GM18867 (cell line): ENCODE data around the gene XRCC1.

ENCODE experiments used
- ATAC-seq: cut with Tn5 transposase; IDR thresholded peaks from one replicate; pipeline ENCODE4 v1.9.1; 2021; ENCODE audit warnings: mild to moderate bottlenecking, moderate library complexity; ENCODE audit not compliant: unreplicated experiment

XRCC1 gene, protein sequence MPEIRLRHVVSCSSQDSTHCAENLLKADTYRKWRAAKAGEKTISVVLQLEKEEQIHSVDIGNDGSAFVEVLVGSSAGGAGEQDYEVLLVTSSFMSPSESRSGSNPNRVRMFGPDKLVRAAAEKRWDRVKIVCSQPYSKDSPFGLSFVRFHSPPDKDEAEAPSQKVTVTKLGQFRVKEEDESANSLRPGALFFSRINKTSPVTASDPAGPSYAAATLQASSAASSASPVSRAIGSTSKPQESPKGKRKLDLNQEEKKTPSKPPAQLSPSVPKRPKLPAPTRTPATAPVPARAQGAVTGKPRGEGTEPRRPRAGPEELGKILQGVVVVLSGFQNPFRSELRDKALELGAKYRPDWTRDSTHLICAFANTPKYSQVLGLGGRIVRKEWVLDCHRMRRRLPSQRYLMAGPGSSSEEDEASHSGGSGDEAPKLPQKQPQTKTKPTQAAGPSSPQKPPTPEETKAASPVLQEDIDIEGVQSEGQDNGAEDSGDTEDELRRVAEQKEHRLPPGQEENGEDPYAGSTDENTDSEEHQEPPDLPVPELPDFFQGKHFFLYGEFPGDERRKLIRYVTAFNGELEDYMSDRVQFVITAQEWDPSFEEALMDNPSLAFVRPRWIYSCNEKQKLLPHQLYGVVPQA

DNA sequence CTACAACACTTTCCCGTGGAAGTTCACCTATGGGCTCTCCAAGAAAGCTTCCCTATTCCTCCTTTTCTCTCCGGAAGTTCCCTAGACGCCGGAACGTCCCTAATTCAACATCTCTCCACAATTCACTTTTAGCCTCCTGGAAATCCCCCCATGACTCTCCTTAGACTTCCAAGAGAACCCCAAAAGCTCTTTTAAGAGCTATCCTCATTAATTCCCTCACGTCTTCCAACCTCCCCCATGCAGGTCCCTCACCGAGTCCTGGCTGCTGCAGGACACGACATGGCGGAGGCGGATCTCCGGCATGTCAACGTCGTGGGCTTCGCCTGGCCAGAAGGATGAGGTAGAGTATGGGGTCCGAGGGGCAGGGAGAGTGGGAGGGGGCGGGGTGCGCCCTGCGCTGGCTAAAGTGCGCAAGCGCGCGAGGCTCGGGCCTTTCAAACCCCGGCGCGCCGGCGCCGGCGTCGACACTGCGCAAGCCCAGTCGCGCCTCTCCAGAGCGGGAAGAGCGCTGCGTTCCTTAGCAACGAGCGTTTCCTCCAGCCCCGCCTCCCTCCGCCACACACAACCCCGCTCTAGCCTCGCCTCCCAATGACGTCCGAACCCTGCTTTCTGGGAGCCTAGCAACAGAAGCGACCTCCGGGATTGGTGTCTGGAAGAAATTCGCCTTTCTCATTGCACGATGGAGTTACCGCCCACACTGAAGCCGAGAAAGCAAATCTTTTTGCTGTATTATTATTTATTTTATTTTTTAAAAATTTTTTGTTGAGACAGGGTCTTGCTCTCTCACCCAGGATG is at the start of gene XRCC1, which contains the start of gene PINLYP:
Gene XRCC1, minus strand, starts transcription at position 372 of the 795 bp plus-strand sequence. Its CDS starts 69 bp downstream, at position 303.
Gene PINLYP, plus strand, starts transcription at position 646 of the 795 bp plus-strand sequence. CDS start 1,391 bp downstream, outside the sequence.
- ATAC-seq = peak; percentile 95

DNA sequence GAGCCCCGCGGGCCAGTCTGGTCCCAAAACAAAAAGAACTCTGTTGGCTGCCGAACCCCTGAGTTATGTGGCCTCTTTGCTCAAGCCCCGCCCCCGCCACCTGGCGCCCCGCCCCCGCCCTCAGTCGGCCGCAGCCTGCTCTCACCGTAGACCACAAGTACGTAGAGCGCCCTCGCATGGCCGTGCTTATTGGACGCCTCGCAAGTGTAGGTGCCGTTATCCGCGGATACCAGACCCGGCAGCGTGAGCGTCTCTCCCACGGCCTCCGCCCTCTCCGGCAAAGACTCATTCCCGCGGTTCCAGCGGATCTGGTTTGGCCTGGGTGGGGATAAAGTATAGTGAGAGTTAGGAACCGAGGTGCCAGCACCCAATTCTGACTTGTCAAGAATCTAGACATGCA is 49.6 kb upstream of the XRCC1 start:
- no peak for ATAC-seq

DNA sequence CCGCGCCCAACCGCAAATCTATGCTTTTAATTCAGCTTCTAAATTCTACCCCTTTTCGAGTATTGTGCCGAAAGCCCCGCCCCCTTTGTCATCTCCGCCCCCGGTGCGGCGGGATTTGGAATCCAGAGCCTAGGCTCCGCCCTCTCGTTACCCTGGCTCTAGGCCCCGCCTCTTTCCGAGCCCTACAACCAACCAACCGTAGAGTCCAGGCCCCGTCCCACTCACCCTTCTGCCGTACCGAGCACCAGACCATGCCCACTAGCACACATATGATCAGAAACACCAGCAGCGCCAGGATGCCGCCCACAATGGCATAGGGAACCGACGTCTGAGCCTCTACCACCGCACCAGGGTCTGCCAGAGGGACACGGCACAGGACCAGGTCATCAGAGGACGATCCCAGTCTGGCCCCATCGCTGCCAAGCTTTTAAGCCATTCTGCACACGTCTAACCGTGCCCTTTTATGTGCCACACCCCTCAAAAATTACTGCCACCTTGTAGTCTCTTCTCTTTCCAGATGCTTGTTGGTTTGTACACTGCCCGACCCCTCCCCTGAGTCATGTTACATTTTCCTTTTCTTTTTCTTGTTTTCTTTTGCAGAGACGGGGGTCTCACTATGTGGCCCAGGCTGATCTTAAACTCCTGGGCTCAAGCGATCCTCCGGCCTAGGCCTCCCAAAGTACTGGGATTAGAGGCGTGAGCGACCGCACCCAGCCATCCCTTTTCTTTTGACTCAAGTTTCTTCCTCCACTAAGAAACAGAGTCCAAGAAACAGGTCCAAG is 48.8 kb upstream of the XRCC1 start:
- ATAC-seq = no peak

DNA sequence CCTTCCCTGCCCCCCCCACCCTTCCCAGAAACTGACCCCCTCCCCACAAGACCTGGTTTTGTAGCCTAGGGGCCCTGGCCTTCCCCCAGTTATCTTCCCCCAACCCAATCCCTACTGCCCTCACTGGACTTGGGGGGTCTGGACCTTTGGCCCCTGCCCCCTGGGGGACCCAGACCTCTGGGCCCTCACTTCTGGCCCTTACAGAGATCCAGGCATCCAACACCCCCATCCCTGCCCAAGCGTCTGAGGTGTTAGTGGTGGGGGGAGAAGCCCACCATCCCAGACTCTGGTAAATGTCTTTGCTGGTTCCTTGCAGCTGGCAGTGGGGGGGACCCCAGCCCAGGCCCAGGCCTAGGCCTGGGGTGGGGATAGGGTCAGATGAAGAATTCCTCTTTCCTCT is 47.6 kb upstream of the XRCC1 start:
- no peak for ATAC-seq

DNA sequence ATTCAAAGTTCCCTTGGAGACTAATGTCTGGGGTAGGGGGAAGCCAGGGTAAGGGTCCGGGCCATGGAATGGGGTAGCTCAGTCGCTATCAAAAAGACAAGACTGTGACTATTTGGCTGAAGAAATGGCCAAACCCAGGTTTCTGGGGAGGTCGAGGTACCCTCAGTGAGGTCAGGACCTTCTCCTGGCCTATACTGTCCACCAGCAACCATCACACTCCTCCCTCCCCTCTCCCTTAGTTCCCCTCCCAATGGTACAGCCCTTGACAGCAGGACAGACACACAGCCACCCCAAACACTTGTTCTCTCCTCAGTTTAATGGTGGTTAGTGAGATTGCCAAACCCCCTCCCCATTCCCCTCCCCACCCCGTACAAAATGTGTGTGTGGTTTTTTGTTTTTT is 46.7 kb upstream of the XRCC1 start:
- ATAC-seq = no peak

DNA sequence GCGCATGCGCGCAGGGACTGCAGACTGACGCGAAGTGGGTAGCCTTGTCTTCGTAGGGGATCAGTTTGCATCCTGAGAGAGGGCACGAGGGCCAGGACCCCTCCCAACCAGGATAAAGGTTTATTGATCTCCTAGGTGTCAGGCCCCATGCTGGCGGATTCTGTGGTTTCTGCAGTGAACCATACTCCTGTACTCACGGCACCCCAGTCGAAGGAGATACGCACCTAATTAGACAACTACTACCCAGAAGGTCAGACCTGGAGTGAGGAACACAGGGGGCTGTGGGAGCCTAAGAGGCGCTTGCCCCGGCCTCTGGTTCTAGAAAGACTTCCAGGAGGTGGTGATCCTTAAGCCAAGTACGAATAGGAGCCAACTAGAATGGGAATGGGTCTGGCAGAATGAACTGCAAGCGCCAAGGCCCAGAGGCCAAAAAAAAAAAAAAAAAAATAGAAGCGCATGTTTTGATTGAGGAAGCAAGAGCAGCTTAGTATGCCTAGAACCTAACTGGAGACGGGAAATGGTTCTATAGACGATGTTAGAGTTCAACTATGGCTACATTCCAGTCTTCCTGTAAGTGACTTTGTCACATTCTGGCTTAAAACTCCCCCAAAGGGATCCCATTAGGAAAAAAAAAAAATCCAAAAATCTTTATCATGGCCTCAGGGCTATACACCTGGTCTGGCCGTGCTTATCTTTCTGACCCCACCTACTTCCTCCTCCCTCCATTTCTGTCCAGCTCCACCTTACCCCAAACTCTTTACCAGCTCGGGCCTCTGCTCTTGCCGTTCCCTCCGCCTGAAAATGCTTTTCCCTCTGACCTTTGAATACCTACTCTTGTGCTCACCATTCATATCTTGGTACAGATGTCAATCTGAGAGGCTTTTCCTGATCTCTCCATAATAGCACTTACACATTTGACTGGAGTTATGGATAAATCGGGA is 45.0 kb upstream of the XRCC1 start:
- ATAC-seq = no peak

DNA sequence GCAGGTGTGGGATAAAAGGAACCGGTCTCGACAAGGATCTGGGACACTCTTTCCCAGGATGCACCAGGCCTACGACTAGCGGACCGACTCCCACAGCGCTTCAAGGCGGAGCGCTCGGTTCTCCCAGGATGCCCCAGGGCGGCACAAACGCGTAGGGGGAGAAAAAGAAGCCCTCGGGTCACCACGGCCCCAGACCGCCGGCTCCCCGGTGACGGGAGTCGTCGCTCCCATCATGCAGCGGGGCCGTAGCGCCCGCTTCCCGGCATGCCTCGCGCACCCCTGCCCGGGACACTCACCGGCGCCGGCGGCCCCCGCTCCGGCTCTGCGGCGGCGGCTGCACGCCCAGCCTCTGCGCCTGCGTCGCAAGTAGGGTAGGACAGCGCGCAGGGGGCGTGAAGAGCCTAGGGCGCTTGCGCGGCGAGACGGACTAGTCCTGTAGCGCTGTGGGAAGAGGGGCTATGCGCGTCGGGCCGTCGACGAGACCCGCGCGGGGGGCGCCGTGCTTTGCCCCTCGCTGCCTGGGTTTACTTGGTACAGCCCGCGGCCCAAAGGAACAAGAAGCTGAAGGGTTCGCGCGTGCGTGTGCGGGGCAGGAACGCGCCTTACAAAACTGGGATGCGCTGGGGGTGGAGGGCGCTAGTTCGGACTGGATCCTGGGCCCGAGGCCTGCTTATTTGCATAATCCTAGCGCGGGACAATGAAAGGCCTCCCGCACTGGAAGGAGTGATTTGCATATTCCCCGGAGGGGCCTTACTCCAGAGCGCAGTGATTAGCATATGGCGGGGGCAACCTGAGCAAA is 44.1 kb upstream of the XRCC1 start, which contains the start of gene ZNF428:
Gene ZNF428, minus strand, starts transcription at position 368 of the 799 bp plus-strand sequence. CDS start 5,325 bp downstream, outside the sequence.
- ATAC-seq = peak; percentile 81

DNA sequence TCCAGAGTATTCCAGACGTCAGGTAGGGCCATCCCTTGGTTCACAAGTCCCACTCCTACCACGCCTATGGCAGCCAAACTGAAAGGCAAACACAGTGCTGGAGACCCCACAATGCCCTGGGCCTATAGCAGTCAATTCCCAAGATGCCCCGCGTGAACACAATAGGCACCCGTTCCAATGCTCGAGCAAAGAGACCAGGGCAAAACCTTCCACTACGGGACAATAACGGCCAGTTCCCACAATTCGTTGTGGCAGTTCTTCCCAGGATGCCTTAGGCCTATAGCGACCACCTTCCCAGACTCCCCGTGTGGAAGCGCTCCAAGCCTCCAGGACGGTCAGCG is 43.6 kb upstream of the XRCC1 start:
- ATAC-seq = peak; percentile 15

DNA sequence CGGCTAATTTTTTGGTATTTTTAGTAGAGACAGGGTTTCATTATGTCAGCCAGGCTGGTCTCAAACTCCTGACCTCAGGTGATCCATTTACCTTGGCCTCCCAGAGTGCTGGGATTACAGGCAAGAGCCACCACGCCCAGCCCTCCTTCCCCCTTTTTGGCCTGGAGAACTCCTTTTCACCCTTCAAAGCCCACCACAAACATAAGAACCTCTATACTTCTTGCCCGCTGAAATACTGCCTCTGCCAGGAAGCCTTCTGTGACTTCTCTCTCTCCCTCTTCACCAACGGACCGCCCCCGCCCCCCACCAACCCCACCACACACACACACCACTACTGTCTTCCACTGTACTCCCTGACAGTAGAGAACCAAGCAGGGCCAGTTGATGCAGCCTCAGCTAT is 41.6 kb upstream of the XRCC1 start:
- ATAC-seq = no peak

DNA sequence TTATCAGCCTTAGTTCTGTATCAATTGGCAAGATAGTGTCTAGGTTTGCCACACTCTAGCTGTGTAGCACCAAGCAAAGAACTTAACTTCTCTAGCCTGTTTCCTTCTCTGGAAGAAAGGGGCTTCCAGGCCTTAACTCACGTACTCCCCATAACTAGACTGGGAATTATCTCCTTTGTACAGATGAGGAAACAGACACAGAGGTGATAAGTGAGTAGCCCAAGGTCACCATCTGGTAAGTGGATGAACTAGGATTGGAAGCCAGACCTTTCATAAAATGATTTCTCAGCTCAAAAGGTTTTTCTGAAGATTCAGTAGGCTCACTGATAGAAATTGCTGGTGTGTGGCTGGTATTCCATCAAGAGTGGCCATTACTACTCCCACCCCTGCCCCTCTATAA is 41.0 kb upstream of the XRCC1 start:
- ATAC-seq = no peak

DNA sequence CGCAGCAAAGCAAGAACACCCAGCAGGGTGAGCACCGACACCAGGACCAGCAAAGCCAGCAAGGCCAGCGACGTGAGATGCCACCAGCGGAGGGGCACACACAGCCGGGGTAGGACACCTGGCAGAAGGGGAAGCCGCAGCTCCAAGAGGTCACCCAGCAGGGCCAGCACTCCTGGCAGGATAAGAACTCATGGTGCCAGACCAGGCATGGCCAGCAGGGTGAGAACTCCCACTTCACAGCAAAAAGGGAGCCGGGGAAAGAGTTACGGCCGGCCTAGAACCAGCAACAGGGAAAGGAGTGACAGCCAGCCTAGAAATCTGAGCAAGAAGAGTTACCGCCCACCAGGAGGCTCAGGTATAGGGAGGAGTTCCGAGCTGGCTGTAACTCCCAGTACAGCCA is 37.0 kb upstream of the XRCC1 start:
- no peak for ATAC-seq

DNA sequence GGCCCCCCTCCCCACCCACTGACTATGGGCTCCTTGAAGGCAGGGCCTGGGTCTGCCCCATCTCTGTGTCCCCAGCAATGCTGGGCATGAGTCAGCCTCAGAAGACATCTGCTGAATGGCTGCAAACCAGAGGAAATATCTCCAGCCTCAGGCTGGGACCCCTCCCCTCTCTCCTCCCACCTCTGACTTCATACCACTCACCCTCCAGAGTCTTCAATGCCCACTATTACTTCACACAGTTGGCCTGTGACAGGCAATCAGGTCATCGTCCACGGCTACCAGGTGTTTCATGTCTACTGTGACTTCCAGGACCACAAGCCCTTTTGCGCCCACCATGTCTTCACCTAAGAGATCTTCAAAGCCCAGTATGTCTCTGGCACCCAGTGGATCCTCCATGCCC is 36.5 kb upstream of the XRCC1 start, which contains the start of gene SRRM5:
Gene SRRM5, plus strand, starts transcription at position 301 of the 400 bp plus-strand sequence. Its CDS starts 34 bp downstream, at position 335.
- ATAC-seq = no peak

DNA sequence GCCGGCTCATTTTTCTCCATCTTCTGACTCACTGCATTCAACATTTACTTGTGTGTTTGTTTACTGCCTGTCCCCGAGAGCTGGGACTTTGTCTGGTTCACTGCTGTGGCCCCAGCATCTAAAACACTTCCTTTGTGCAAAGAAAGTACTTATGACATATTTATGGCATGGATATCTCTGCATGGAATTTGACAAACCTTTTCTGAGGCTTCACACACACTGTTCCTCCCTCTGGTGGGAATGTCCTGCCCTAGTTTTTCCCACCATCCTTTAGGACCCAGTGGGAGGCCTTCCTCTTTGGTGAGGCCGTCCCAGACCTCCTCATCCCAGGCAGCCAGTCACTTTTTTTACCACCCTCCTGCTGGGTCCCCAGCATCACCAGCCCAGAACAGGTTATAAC is 35.2 kb upstream of the XRCC1 start:
- no peak for ATAC-seq

DNA sequence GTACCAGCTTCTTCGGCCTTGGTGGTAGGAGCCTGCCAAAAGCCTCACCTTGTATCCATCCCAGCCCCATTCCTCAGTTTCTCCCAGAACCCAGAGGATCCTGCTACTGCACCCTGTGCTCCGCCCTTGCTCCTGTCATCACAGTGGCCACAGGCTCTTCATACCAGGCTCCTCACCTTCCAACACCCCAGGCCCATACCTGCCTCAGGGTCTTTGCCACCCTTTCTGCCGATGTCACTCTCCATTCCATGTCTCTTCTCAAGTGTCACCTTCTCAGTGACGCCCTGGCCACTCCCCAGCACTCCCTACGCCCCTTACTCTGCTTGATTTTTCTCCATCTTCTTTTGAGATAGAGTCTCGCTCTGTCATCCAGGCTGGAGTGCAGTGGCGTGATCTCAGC is 34.5 kb upstream of the XRCC1 start:
- ATAC-seq = no peak

DNA sequence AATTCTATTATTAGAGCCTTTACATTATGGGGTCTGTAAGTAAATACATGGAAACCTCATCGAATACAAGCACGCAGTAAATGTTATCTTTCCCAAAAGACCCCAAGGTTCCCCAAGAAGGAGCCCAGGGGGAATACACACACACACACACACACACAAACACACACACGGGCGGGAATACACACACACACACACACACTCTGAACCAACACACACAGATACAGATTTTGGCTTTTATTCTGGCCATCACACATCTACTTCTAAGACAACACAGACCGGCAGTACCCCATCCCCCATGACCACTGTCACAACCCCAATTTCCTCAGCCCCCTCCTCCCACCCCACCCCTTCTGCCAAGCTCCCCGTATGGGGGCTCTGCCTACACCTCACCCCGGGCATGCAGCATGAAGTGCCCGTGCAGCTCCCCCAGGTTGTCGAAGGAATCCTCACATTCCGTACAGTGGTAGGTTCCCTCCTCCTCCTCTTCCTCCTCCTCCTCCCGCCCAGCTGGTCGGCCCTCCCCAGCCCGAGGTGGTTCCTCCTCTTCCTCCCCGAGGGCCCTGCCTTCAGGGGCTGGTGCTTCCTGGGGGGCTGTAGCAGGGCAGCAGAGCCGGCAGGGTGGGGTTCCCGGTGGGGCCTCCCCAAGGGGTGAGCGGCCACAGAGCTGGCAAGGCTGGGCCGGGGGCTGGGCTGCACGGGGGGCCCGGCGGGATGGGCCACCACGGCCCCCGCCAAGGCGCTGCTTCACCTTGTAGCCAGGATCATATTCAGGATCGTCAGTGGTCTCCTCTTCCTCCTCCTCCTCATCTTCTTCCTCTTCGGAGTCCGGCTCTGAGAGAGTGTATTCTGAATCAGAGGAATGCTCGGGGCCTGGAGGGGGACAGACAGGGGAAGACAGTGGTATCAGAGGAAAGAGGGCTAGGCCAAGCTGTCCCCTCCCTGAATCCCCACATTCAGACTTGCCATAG is 32.2 kb upstream of the XRCC1 start:
- no peak for ATAC-seq

DNA sequence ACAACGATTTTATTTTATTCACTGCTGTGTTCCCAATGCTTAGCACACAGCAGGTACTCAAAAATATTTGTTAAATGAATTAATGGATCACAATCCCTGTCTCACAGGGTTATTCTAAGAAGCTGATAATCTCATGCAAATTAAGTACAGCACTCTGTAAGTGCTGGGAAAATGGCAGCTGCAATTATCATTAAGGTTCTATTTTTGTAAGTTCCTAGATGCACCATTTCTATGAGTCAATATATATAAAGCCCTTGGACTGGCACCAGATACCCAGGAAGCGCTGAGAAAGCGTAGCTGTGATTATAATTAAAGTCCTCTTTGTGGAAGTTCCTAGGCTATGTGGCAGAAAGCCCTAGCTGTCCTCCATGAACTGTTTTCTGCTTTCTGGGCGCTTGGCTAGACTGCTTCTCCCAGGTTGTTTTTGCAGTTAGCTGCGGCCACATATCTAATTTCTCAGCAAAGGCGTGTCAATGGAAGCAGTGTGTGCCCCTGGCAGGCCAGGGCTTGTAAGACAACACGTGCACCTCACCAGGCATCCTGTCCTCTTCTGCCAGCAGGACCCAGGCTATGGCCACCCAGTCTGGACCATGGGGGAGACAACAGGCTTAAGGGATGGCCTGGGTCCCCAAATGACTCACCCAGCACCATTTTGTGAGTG is 31.4 kb upstream of the XRCC1 start:
- no peak for ATAC-seq
